Thyroid gland (tissue), 4 donors: ENCODE data around the gene SH3RF2. TPM values are rescaled to one million over a fixed set of nuclear protein-coding genes. Genes with fewer than 3 reads are reported as not detected.

ENCODE experiments used
- DNase-seq, 2 donors: peaks; one replicate each; pipeline ENCODE4 v3.0.0-alpha.2; 2019
- H3K27ac ChIP-seq, 3 donors: fragments of 200-600 bp; sonication (generic); 1 replicate in 2 of 3; 2 replicates in 1 of 3; pipeline ENCODE4 v1.5.1; 2016 to 2019; ENCODE audit warnings: mild to moderate bottlenecking in 1 of 3, moderate library complexity in 1 of 3
- H3K27me3 ChIP-seq: fragments of 200-600 bp; sonication (generic); one replicate; pipeline ENCODE4 v1.5.1; 2019
- H3K36me3 ChIP-seq, 2 donors: fragments of 200-600 bp; sonication (generic); one replicate each; pipeline ENCODE4 v1.5.1; 2016 to 2019
- H3K4me1 ChIP-seq, 2 donors: fragments of 200-600 bp; sonication (generic); one replicate each; pipeline ENCODE4 v1.5.1; 2017 to 2019
- H3K4me3 ChIP-seq, 3 donors: fragments of 200-600 bp; sonication (generic); replicated peaks in 1 of 3; 1 replicate in 2 of 3; 2 replicates in 1 of 3; pipeline ENCODE4 v1.5.1; 2016; ENCODE audit warnings: mild to moderate bottlenecking in 1 of 3
- H3K9me3 ChIP-seq: fragments of 200-600 bp; sonication (generic); one replicate; pipeline ENCODE4 v1.5.1; 2017
- POLR2A ChIP-seq, 2 donors: fragments of 450-650 bp; IDR thresholded peaks; one replicate each; pipeline ENCODE4 v1.6.1; 2017; ENCODE audit warnings: antibody characterized with exemption in 2 of 2, mild to moderate bottlenecking in 2 of 2, moderate library complexity in 1 of 2
- WGBS, 2 donors: methylation state at CpG; one replicate each; pipeline ENCODE4 v1.1.5; 2017; 5-methylcytosine and 5-hydroxymethylcytosine counted together
- intact Hi-C: fragments of 100-400 bp; cut with DNase I; formaldehyde crosslinking; loops from one replicate; pipeline ENCODE4 v1.15.1; 2023
- total RNA-seq, 4 donors: library from RNA; depleted of rRNA; stranded (reverse); fragments of >200 nt; gene quantifications; one replicate each; pipeline ENCODE4 v1.2.3, GENCODE V29; 2016
- TF ChIP-seq, protein P1 (sequence below), 6 experiments: fragments of 200-600 bp in 3 of 6; fragments of 450-650 bp in 3 of 6; sonication (generic) in 3 of 6; IDR thresholded peaks; one replicate each; pipeline ENCODE4 v1.5.1; 2016 to 2019; ENCODE audit warnings: antibody characterized with exemption in 6 of 6, mild to moderate bottlenecking in 2 of 6, inconsistent platforms in 1 of 6, moderate library complexity in 1 of 6

Gene SH3RF2
- total RNA-seq, 4 donors from 2014 or later: 3.1 to 20.8 (median 14.3) TPM

DNA sequence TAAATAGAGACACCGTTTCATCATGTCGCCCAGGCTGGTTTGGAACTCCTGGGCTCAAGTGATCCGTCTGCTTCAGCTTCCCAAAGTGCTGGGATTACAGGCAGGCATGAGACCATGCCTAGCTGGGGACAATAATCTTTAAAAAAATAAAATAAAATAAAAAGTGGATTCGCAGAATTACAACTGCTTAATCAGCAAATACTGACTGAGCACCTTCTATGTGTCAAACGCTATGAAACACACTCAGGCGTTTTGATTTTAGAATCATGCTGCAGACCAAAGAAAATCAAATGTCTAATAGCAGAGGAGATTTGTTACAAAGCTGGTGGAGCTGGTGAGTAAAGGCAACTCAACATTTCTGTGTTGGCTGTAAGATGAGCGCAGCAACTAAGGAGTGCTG lies 22.7 kb upstream of the SH3RF2 start:
- no peak for DNase-seq
- Histone ChIP-seq H3K27ac (no peak overlapping the region), H3K4me3 (no peak overlapping the region), H3K9me3 (no peaks in the 10 kb centered on the region), H3K4me1 (no peaks in the 10 kb centered on the region), H3K36me3 (no peaks in the 10 kb centered on the region), H3K27me3 (no peaks in the 10 kb centered on the region)
- TF ChIP-seq, protein P1, sequence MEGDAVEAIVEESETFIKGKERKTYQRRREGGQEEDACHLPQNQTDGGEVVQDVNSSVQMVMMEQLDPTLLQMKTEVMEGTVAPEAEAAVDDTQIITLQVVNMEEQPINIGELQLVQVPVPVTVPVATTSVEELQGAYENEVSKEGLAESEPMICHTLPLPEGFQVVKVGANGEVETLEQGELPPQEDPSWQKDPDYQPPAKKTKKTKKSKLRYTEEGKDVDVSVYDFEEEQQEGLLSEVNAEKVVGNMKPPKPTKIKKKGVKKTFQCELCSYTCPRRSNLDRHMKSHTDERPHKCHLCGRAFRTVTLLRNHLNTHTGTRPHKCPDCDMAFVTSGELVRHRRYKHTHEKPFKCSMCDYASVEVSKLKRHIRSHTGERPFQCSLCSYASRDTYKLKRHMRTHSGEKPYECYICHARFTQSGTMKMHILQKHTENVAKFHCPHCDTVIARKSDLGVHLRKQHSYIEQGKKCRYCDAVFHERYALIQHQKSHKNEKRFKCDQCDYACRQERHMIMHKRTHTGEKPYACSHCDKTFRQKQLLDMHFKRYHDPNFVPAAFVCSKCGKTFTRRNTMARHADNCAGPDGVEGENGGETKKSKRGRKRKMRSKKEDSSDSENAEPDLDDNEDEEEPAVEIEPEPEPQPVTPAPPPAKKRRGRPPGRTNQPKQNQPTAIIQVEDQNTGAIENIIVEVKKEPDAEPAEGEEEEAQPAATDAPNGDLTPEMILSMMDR (IDR thresholded peaks at IDR 0.05): no peak
- TF ChIP-seq POLR2A (IDR thresholded peaks at IDR 0.05): no peak
- 94 to 96% methylated on average over 7 of the region's 7 CpGs for WGBS, 2 donors
- intact Hi-C loops: no loop called here

DNA sequence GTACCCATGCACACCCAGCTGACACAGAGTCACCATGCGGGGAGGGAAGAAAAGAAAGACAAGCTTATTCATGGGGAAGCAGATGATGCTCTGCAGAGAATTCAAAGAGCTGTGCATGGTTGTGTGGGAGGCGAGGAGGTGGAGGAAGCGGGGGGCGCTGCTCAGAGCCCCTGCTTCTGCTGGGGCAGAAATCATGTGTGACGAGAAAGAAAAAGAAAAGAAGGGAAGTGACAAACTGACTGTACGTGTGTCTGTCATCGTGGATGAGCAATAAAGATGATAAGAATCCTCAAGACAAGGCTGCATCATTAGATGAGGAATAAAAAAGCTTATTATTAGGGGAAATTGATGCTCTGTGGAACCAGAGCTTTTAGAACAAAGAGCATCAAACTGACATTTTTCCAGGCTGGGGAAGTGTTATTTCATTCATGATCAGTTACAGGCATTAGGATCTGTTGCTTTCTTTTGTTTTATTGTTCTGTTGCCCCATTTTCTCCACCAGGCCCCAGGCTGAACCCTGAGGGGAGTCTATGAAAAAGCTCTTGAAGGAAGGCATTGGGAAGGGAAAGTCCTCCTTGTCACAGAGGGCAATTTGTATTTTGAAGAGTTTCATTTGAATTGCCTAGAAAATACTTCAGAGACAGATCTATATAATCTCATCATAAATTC lies 20.3 kb upstream of the SH3RF2 start:
- no peak for DNase-seq
- Histone ChIP-seq H3K4me3 (no peak overlapping the region), H3K4me1 (no peaks in the 10 kb centered on the region), H3K9me3 (no peaks in the 10 kb centered on the region), H3K27me3 (no peaks in the 10 kb centered on the region), H3K36me3 (no peaks in the 10 kb centered on the region), H3K27ac (no peak overlapping the region)
- intact Hi-C loops: no loop called here
- 91% methylated on average over 7 of the region's 7 CpGs for WGBS, 2 donors
- TF ChIP-seq, protein P1 (IDR thresholded peaks at IDR 0.05): no peak
- TF ChIP-seq POLR2A (IDR thresholded peaks at IDR 0.05): no peak

DNA sequence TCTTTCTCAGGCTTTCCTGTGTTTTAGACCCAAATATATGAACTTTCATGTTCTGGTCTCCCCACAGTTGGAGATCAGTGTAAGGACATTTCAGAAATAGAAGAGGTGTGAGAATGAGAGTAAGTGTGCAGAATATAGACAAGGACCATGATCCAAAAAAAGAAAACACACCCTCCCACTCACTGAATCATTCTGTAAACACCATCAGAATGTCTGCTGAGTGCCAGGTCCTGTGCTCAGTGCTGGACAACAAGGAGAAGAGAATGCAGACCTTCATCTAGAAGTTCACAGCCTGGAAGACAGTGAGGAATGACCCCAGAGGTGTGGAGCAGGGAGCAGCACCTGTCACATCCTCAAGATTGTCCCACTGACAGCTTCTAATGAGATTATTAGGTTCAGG lies 19.1 kb upstream of the SH3RF2 start:
- intact Hi-C loops: no loop called here
- no peaks in the 10 kb centered on the region for H3K4me1 ChIP-seq
- H3K9me3 ChIP-seq: no peaks in the 10 kb centered on the region
- TF ChIP-seq, protein P1 (IDR thresholded peaks at IDR 0.05): no peak
- TF ChIP-seq POLR2A (IDR thresholded peaks at IDR 0.05): no peak
- DNase-seq: no peak
- H3K27me3 ChIP-seq: no peaks in the 10 kb centered on the region
- no peaks in the 10 kb centered on the region for H3K36me3 ChIP-seq
- no peak overlapping the region for H3K27ac ChIP-seq
- H3K4me3 ChIP-seq: no peak overlapping the region

DNA sequence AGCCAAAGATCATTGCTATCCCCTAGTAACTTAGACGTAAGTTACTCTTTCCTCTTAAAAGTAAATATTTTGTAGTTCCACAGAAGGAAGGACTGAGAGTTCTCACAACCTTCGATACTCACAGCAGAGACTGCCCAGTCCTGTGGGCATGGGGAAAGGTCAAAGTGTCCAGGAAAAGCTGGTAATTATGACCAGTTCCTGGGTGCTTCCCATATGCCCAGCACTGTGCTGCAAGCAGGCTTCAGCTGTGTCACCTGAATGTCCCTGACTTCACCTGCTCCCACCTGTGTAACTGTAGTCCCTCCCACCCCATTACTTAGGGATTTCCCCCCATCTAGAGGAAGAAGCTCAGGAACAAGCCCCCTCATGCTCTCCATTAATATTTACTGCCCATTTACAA lies 18.0 kb upstream of the SH3RF2 start:
- H3K36me3 ChIP-seq: no peaks in the 10 kb centered on the region
- H3K4me3 ChIP-seq: no peak overlapping the region
- TF ChIP-seq, protein P1 (IDR thresholded peaks at IDR 0.05): no peak
- TF ChIP-seq POLR2A (IDR thresholded peaks at IDR 0.05): no peak
- H3K4me1 ChIP-seq: no peaks in the 10 kb centered on the region
- H3K27ac ChIP-seq: no peak overlapping the region
- no peak for DNase-seq
- intact Hi-C loops: no loop called here
- no peaks in the 10 kb centered on the region for H3K27me3 ChIP-seq
- WGBS, 2 donors: 87 to 92% methylated on average over 2 of the region's 2 CpGs
- H3K9me3 ChIP-seq: no peaks in the 10 kb centered on the region

DNA sequence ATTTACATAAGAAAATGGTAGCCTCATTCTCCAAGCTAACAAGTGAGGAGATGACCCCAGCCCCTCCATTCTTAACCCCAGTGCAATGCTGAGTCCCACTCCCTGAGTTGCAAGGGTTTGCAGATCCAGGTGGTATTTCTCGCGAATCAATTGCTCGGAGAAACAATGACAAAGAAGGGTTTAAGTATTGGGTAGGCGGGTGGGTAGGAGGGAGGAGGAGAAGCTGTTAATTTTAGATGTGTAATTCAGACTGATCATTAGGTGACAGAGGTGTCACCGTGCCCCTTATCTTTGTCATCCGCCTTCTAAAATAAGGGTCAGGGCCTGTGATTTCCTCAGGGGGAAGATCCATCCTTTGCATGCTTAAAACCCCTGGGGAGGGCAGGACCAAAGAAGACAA lies 17.0 kb upstream of the SH3RF2 start:
- no peak for DNase-seq
- Histone ChIP-seq H3K36me3 (no peaks in the 10 kb centered on the region), H3K4me3 (no peak overlapping the region), H3K9me3 (no peaks in the 10 kb centered on the region), H3K27me3 (no peaks in the 10 kb centered on the region), H3K4me1 (no peaks in the 10 kb centered on the region), H3K27ac (no peak overlapping the region)
- WGBS, 2 donors: 89 to 90% methylated on average over 6 of the region's 6 CpGs
- TF ChIP-seq, protein P1 (IDR thresholded peaks at IDR 0.05): no peak
- intact Hi-C loops: no loop called here
